ENCODE results near the gene TECTA.

DNA sequence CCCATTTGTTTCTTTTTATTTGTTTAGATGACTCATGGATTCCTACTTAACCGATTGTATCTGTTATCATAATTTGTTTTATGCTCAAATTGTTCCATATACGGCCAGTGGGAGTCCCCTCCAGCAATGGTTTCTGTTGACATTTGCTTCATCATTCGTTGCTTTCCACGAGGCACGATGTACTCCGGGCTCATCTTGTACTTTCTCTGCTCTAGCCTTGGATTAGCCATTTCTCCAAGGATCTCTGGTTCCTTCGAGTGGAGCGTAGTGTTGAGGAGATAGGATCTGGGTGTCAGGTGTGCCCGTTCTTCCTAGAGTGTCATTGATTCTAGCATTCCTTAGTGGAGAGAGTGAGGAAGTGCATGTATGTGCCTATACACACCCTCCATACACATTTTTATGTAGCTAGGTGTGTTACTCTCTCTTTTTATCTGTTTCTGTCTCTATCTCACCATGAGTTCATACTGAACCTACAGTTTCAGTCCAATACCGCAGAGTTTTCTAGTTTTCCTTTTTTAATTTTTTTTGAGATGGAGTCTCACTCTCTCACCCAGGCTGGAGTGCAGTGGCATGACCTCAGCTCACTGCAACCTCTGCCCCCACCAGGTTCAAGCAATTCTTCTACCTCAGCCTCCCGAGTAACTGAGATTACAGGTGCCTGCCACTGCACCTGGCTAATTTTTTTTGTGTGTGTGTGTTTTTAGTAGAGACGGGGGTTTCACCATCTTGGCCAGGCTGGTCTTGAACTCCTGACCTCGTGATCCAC, 31.4 kb downstream of the TECTA start:
- TF ChIP-seq, protein P1, sequence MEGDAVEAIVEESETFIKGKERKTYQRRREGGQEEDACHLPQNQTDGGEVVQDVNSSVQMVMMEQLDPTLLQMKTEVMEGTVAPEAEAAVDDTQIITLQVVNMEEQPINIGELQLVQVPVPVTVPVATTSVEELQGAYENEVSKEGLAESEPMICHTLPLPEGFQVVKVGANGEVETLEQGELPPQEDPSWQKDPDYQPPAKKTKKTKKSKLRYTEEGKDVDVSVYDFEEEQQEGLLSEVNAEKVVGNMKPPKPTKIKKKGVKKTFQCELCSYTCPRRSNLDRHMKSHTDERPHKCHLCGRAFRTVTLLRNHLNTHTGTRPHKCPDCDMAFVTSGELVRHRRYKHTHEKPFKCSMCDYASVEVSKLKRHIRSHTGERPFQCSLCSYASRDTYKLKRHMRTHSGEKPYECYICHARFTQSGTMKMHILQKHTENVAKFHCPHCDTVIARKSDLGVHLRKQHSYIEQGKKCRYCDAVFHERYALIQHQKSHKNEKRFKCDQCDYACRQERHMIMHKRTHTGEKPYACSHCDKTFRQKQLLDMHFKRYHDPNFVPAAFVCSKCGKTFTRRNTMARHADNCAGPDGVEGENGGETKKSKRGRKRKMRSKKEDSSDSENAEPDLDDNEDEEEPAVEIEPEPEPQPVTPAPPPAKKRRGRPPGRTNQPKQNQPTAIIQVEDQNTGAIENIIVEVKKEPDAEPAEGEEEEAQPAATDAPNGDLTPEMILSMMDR (IDR thresholded peaks at IDR 0.05): no peak
- TF ChIP-seq POLR2A (IDR thresholded peaks at IDR 0.05): no peak
